ENCODE measurements around the gene GGCT. TPM values are rescaled to one million over a fixed set of nuclear protein-coding genes. Genes with fewer than 3 reads are reported as not detected.

Gene GGCT
- total RNA-seq, 1 donor from 2014 or later: 18.9 TPM

- H3K27ac ChIP-seq (replicated peaks): no peak overlapping the region
- no peak overlapping the region for H3K4me3 ChIP-seq
- TF ChIP-seq, protein P1, sequence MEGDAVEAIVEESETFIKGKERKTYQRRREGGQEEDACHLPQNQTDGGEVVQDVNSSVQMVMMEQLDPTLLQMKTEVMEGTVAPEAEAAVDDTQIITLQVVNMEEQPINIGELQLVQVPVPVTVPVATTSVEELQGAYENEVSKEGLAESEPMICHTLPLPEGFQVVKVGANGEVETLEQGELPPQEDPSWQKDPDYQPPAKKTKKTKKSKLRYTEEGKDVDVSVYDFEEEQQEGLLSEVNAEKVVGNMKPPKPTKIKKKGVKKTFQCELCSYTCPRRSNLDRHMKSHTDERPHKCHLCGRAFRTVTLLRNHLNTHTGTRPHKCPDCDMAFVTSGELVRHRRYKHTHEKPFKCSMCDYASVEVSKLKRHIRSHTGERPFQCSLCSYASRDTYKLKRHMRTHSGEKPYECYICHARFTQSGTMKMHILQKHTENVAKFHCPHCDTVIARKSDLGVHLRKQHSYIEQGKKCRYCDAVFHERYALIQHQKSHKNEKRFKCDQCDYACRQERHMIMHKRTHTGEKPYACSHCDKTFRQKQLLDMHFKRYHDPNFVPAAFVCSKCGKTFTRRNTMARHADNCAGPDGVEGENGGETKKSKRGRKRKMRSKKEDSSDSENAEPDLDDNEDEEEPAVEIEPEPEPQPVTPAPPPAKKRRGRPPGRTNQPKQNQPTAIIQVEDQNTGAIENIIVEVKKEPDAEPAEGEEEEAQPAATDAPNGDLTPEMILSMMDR (IDR thresholded peaks at IDR 0.05; ENCODE audit: borderline replicate concordance): no peak
- DNase-seq: no peak
- peaks cover 14% of the 10 kb centered on the region for H3K4me1 ChIP-seq
- no peaks in the 10 kb centered on the region for H3K27me3 ChIP-seq (ENCODE audit: low read depth)
- intact Hi-C loops (cut with micrococcal nuclease): no loop called here
- H3K9me3 ChIP-seq (replicated peaks): no peaks in the 10 kb centered on the region
- peaks cover 12% of the 10 kb centered on the region for H3K36me3 ChIP-seq
Measured at GRCh38 chr7:30524545-30524944, 19.9 kb upstream of the GGCT start.

DNA sequence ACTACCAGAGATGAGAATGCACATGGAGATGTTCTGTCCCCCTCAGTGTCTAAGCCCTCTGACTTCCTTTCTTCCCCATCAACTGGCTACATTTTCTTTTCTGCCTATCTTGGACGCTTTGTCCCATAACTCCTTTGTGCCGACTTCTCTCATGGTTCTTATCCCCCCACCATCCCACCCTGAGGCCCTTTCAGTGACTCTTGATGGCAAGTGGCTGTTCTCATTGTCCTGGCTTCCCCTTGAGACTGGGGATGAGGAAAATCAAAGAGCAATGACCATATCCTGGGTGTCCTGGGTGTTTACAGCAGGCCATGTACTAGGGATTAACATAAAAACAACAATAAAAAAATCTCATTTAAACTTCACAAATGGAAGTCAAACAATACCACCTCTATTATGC, 18.8 kb upstream of the GGCT start:
- H3K36me3 ChIP-seq: peaks cover 10% of the 10 kb centered on the region
- H3K9me3 ChIP-seq (replicated peaks): no peaks in the 10 kb centered on the region
- peaks cover 14% of the 10 kb centered on the region for H3K4me1 ChIP-seq
- H3K27ac ChIP-seq (replicated peaks): no peak overlapping the region
- H3K4me3 ChIP-seq: no peak overlapping the region
- TF ChIP-seq, protein P1 (IDR thresholded peaks at IDR 0.05; ENCODE audit: borderline replicate concordance): no peak
- intact Hi-C loops (cut with micrococcal nuclease): no loop called here
- DNase-seq: no peak
- H3K27me3 ChIP-seq (ENCODE audit: low read depth): no peaks in the 10 kb centered on the region

GRCh38 chr7:30522159-30522558, 17.5 kb upstream of the GGCT start:
- Histone ChIP-seq H3K9me3 (replicated peaks) (no peaks in the 10 kb centered on the region), H3K36me3 (peaks cover 8% of the 10 kb centered on the region), H3K27me3 (ENCODE audit: low read depth) (no peaks in the 10 kb centered on the region), H3K4me3 (no peak overlapping the region), H3K4me1 (peaks cover 14% of the 10 kb centered on the region), H3K27ac (replicated peaks) (no peak overlapping the region)
- TF ChIP-seq, protein P1 (IDR thresholded peaks at IDR 0.05; ENCODE audit: borderline replicate concordance): no peak
- DNase-seq: no peak
- intact Hi-C loops (cut with micrococcal nuclease): no loop called here

- intact Hi-C loops (cut with micrococcal nuclease): no loop called here
- peak overlapping the region; percentile 19 for H3K27ac ChIP-seq (replicated peaks)
- TF ChIP-seq, protein P1 (IDR thresholded peaks at IDR 0.05; ENCODE audit: borderline replicate concordance): no peak
Measured at GRCh38 chr7:30521532-30521931, 16.9 kb upstream of the GGCT start.

DNA sequence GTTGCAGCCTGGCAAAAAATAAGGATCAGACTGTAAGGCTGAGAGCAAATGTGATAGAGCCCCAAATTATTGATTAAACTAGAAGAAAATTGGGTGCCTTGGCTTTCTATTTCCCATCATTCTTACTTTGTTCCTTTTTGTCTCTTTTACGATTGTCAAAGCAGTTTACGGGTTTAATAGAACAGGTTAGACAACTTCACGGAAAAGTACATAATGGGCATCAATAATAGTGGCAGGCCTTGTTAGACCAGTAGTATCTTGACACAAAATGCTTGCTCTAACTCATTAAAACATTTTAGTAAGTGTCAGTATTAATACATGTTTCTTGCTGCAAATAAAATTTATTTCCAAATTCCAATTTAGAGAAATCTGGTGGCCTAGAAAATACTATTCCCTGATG, 14.5 kb upstream of the GGCT start:
- TF ChIP-seq, protein P1 (IDR thresholded peaks at IDR 0.05; ENCODE audit: borderline replicate concordance): no peak
- Histone ChIP-seq H3K27me3 (ENCODE audit: low read depth) (no peaks in the 10 kb centered on the region), H3K9me3 (replicated peaks) (no peaks in the 10 kb centered on the region), H3K4me1 (peaks cover 14% of the 10 kb centered on the region), H3K4me3 (no peak overlapping the region), H3K36me3 (peaks cover 6% of the 10 kb centered on the region), H3K27ac (replicated peaks) (no peak overlapping the region)
- no peak for DNase-seq
- intact Hi-C loops (cut with micrococcal nuclease): loop anchor here (10.0 kb wide), 1 partner anchor 46 kb away; no protein-coding TSS in a partner anchor

More at GRCh38 chr7:30521532-30521931, 16.9 kb upstream of the GGCT start:
- Histone ChIP-seq H3K9me3 (replicated peaks) (no peaks in the 10 kb centered on the region), H3K4me3 (no peak overlapping the region), H3K36me3 (peaks cover 8% of the 10 kb centered on the region), H3K27me3 (ENCODE audit: low read depth) (no peaks in the 10 kb centered on the region), H3K4me1 (peaks cover 14% of the 10 kb centered on the region)
- DNase-seq: peak; percentile 64
